Esophagus muscularis mucosa (tissue), 4 donors: ENCODE data around the gene ZC3H18. TPM values are rescaled to one million over a fixed set of nuclear protein-coding genes. Genes with fewer than 3 reads are reported as not detected.

Experiments
- DNase-seq: peaks from one replicate; pipeline ENCODE4 v3.0.0-alpha.2; 2017; ENCODE audit errors: extremely low spot score
- H3K27ac ChIP-seq, 4 donors: fragments of 200-600 bp; sonication (generic); replicated peaks in 1 of 4; 1 replicate in 3 of 4; 2 replicates in 1 of 4; pipeline ENCODE4 v1.5.1; 2016 to 2019; ENCODE audit warnings: mild to moderate bottlenecking in 1 of 4
- H3K27me3 ChIP-seq, 4 donors: fragments of 200-600 bp; sonication (generic); one replicate each; pipeline versions ENCODE4 v1.5.1 to v1.6.0; 2016 to 2019
- H3K36me3 ChIP-seq, 4 donors: fragments of 200-600 bp; sonication (generic); one replicate each; pipeline ENCODE4 v1.5.1; 2016 to 2019
- H3K4me1 ChIP-seq, 4 donors: fragments of 200-600 bp; sonication (generic); one replicate each; pipeline ENCODE4 v1.5.1; 2016 to 2019
- H3K4me3 ChIP-seq, 4 donors: fragments of 200-600 bp; sonication (generic); 1 replicate in 2 of 4; 2 replicates in 2 of 4; pipeline ENCODE4 v1.5.1; 2016 to 2019; ENCODE audit warnings: mild to moderate bottlenecking in 4 of 4, moderate library complexity in 1 of 4
- H3K9me3 ChIP-seq, 4 donors: fragments of 200-600 bp; sonication (generic); 1 replicate in 3 of 4; 2 replicates in 1 of 4; pipeline ENCODE4 v1.5.1; 2016 to 2019
- CTCF ChIP-seq, 3 experiments: fragments of 200-600 bp in 2 of 3; fragments of 450-650 bp in 1 of 3; sonication (generic) in 2 of 3; IDR thresholded peaks; one replicate each; pipeline ENCODE4 v1.5.1; 2017 to 2019; ENCODE audit warnings: antibody characterized with exemption in 3 of 3, mild to moderate bottlenecking in 2 of 3, moderate library complexity in 1 of 3
- EP300 ChIP-seq: sonication (generic); formaldehyde crosslinking; IDR thresholded peaks from one replicate; pipeline ENCODE4 v1.6.1; 2017; ENCODE audit warnings: antibody characterized with exemption
- POLR2A ChIP-seq: fragments of 450-650 bp; IDR thresholded peaks from one replicate; pipeline ENCODE4 v1.6.1; 2017; ENCODE audit warnings: antibody characterized with exemption, moderate library complexity, mild to moderate bottlenecking, low read depth
- POLR2AphosphoS5 ChIP-seq, 2 donors: sonication (generic); formaldehyde crosslinking; IDR thresholded peaks; one replicate each; pipeline ENCODE4 v1.6.1; 2017; ENCODE audit warnings: antibody characterized with exemption in 2 of 2
- WGBS: methylation state at CpG from one replicate; pipeline ENCODE4 v1.1.5; 2018; 5-methylcytosine and 5-hydroxymethylcytosine counted together
- intact Hi-C: fragments of 100-400 bp; cut with DNase I; formaldehyde crosslinking; loops from one replicate; pipeline ENCODE4 v1.15.1; 2023
- total RNA-seq, 4 donors: library from RNA; depleted of rRNA; stranded (reverse); fragments of >200 nt; gene quantifications; one replicate each; pipeline versions ENCODE4 v1.1.0 to v1.2.1, GENCODE V29; 2016

ZC3H18 gene
- total RNA-seq, 4 donors from 2014 or later = 15.9 to 29.1 (median 26.6) TPM

GRCh38 chr16:88656291-88656980 is 86.2 kb downstream of the ZC3H18 start:
- no peak for DNase-seq
- H3K27ac ChIP-seq = no peak overlapping the region
- 83% methylated on average over 19 of the region's 25 CpGs for WGBS
- peaks cover 5 to 68% (median 51%) of the 10 kb centered on the region in 4 donors for H3K36me3 ChIP-seq
- intact Hi-C loops = no loop called here
- H3K27me3 ChIP-seq = peaks cover 0 to 18% (median 0%) of the 10 kb centered on the region in 4 donors
- H3K4me1 ChIP-seq = peaks cover 6 to 13% (median 9%) of the 10 kb centered on the region in 4 donors
- TF ChIP-seq CTCF (IDR thresholded peaks at IDR 0.05) (no peak), POLR2A (no peak), EP300 (no peak), POLR2AphosphoS5 (IDR thresholded peaks at IDR 0.05) (no peak)
- H3K9me3 ChIP-seq = no peaks in the 10 kb centered on the region
- no peak overlapping the region for H3K4me3 ChIP-seq

DNA sequence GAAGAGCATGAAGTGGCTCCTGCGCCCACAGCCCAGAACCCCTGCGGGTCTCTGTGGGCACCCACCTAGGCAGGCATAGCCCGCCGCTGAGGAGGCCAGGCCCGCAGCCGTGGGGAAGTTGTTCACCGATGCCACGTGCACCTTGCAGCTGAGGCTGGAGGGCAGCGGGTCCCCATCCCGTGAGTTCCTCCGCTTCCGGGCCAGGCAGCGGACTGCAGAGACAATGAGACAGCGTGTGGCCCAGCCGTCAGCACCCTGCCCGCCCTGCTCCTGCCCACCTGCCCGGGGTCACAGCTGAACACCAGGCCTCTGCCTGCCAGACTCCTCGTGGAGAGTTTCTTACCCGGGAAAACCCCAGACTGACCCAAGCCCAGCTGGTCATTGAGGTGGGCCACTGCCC is 87.2 kb downstream of the ZC3H18 start:
- Histone ChIP-seq H3K27ac (no peak overlapping the region), H3K36me3 (peaks cover 5 to 66% (median 50%) of the 10 kb centered on the region in 4 donors), H3K27me3 (peaks cover 0 to 9% (median 0%) of the 10 kb centered on the region in 4 donors), H3K4me3 (no peak overlapping the region), H3K4me1 (peaks cover 7 to 15% (median 12%) of the 10 kb centered on the region in 4 donors), H3K9me3 (no peaks in the 10 kb centered on the region)
- TF ChIP-seq CTCF (IDR thresholded peaks at IDR 0.05) (no peak), EP300 (no peak), POLR2AphosphoS5 (IDR thresholded peaks at IDR 0.05) (no peak), POLR2A (no peak)
- DNase-seq = no peak
- WGBS = 86% methylated on average over 8 of the region's 19 CpGs
- intact Hi-C loops = no loop called here

DNA sequence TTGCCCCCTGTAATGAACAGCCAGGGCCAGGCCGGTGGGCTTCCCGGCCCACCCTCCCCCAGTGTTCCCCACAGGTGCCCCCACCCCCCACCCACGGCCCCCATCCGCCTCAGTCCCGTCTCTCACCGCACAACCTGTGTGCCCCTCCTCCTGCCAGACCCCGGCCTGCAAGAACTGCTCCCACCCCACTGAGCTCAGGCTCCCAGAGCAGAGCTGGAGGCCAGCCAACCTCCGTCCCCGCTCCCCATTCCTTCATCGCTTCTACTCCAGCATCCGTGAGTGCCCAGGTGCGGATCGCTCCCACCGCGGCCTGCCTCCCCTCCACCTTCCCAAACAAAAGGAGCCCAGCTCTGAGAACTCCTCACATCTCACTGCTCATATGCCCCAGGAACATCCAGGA is 88.5 kb downstream of the ZC3H18 start:
- intact Hi-C loops = no loop called here
- H3K27me3 ChIP-seq = no peaks in the 10 kb centered on the region
- no peak for TF ChIP-seq POLR2A
- TF ChIP-seq CTCF (IDR thresholded peaks at IDR 0.05) = no peak
- H3K36me3 ChIP-seq = peaks cover 5 to 52% (median 39%) of the 10 kb centered on the region in 4 donors
- H3K4me3 ChIP-seq = no peak overlapping the region
- H3K9me3 ChIP-seq = no peaks in the 10 kb centered on the region
- WGBS = 86% methylated on average over 11 of the region's 15 CpGs
- no peak overlapping the region for H3K27ac ChIP-seq
- H3K4me1 ChIP-seq = peaks cover 9 to 19% (median 14%) of the 10 kb centered on the region in 4 donors
- no peak for DNase-seq

DNA sequence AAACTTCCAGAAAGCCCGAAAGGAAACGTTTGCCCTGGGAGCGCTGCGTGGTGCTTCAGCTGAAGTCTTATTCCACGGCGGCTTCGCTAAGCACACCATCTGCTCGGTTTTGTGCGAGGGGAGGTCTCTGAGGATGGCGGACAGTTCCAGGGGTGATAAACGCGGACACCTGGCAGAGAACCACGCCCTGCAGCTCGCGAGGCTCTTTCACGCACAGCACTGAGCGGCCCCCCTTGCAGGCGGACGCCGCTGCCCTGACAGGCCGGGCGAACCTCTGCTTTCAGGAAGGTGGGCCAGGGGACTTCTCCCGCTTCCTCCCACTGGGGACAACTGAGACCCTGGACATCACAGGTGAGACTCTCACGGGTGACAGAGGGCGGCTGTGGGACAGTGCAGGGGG is 89.0 kb downstream of the ZC3H18 start:
- H3K9me3 ChIP-seq = no peaks in the 10 kb centered on the region
- WGBS = 92% methylated on average over 10 of the region's 25 CpGs
- no peak for DNase-seq
- H3K4me1 ChIP-seq = peaks cover 14 to 24% (median 19%) of the 10 kb centered on the region in 4 donors
- intact Hi-C loops = no loop called here
- no peak overlapping the region for H3K27ac ChIP-seq
- H3K27me3 ChIP-seq = no peaks in the 10 kb centered on the region
- H3K4me3 ChIP-seq = no peak overlapping the region
- peaks cover 5 to 48% (median 35%) of the 10 kb centered on the region in 4 donors for H3K36me3 ChIP-seq
- TF ChIP-seq POLR2A (no peak), POLR2AphosphoS5 (IDR thresholded peaks at IDR 0.05) (no peak), CTCF (IDR thresholded peaks at IDR 0.05) (no peak), EP300 (no peak)
